ENCODE results near the gene RNF40.
A peak's percentile ranks its signal among the peaks of the same experiment; 100 is the strongest.

Gene RNF40

GRCh38 chr16:30780021-30780420 lies 17.9 kb downstream of the RNF40 start:
- Mint-ChIP-seq H3K9me3 (no peaks in the 10 kb centered on the region), H3K4me3 (no peak overlapping the region), H3K36me3 (ENCODE audit: low read depth) (peaks cover 29% of the 10 kb centered on the region), H3K27ac (peak overlapping the region; percentile 100), H3K27me3 (ENCODE audit: low read depth, poor library complexity) (peaks cover 3% of the 10 kb centered on the region), H3K4me1 (peaks cover 60% of the 10 kb centered on the region)
- no peak for DNase-seq
- no peak for TF ChIP-seq CTCF (IDR thresholded peaks at IDR 0.05)

GRCh38 chr16:30780549-30780948 lies 18.4 kb downstream of the RNF40 start:
- Mint-ChIP-seq H3K27ac (peak overlapping the region; percentile 100), H3K4me1 (peaks cover 60% of the 10 kb centered on the region), H3K36me3 (ENCODE audit: low read depth) (peaks cover 29% of the 10 kb centered on the region), H3K27me3 (ENCODE audit: low read depth, poor library complexity) (peaks cover 3% of the 10 kb centered on the region), H3K4me3 (no peak overlapping the region), H3K9me3 (no peaks in the 10 kb centered on the region)
- no peak for DNase-seq
- TF ChIP-seq CTCF (IDR thresholded peaks at IDR 0.05): no peak

- TF ChIP-seq CTCF (IDR thresholded peaks at IDR 0.05): no peak
- no peak for DNase-seq
- peak overlapping the region; percentile 77 for H3K27ac Mint-ChIP-seq
Measured at GRCh38 chr16:30782486-30783279, 20.6 kb downstream of the RNF40 start.

GRCh38 chr16:30783280-30784109 lies 21.4 kb downstream of the RNF40 start:
- Mint-ChIP-seq H3K27ac (peak overlapping the region; percentile 77), H3K4me3 (no peak overlapping the region)
- TF ChIP-seq CTCF (IDR thresholded peaks at IDR 0.05): no peak

More at GRCh38 chr16:30782486-30783279, 20.6 kb downstream of the RNF40 start:
- Mint-ChIP-seq H3K27me3 (ENCODE audit: low read depth, poor library complexity) (peaks cover 3% of the 10 kb centered on the region), H3K4me1 (peaks cover 59% of the 10 kb centered on the region), H3K36me3 (ENCODE audit: low read depth) (peaks cover 24% of the 10 kb centered on the region), H3K9me3 (no peaks in the 10 kb centered on the region), H3K4me3 (no peak overlapping the region)

GRCh38 chr16:30784215-30784614 lies 22.1 kb downstream of the RNF40 start:
- no peaks in the 10 kb centered on the region for H3K9me3 Mint-ChIP-seq
- DNase-seq: no peak
- peak overlapping the region; percentile 90 for H3K4me3 Mint-ChIP-seq
- H3K27me3 Mint-ChIP-seq (ENCODE audit: low read depth, poor library complexity): no peaks in the 10 kb centered on the region
- H3K4me1 Mint-ChIP-seq: peaks cover 49% of the 10 kb centered on the region
- peak overlapping the region; percentile 74 for H3K27ac Mint-ChIP-seq
- H3K36me3 Mint-ChIP-seq (ENCODE audit: low read depth): peaks cover 24% of the 10 kb centered on the region
- no peak for TF ChIP-seq CTCF (IDR thresholded peaks at IDR 0.05)

More at GRCh38 chr16:30783280-30784109, 21.4 kb downstream of the RNF40 start:
- Mint-ChIP-seq H3K4me1 (peaks cover 56% of the 10 kb centered on the region), H3K9me3 (no peaks in the 10 kb centered on the region), H3K36me3 (ENCODE audit: low read depth) (peaks cover 24% of the 10 kb centered on the region), H3K27me3 (ENCODE audit: low read depth, poor library complexity) (peaks cover 3% of the 10 kb centered on the region)
- no peak for DNase-seq
